Uterus (tissue), 4 donors: ENCODE results near the gene CXXC5. TPM values are rescaled to one million over a fixed set of nuclear protein-coding genes. Genes with fewer than 3 reads are reported as not detected.

ENCODE experiments used
- DNase-seq, 2 donors: peaks; one replicate each; pipeline ENCODE4 v3.0.0-alpha.2; 2019 to 2020
- H3K27ac ChIP-seq, 2 donors: fragments of 200-600 bp; sonication (generic); 1 replicate in 1 of 2; 2 replicates in 1 of 2; pipeline ENCODE4 v1.5.1; 2016 to 2018
- H3K27me3 ChIP-seq, 2 donors: fragments of 200-600 bp; sonication (generic); one replicate each; pipeline ENCODE4 v1.5.1; 2018 to 2019; ENCODE audit warnings: control low read depth in 1 of 2
- H3K36me3 ChIP-seq, 2 donors: fragments of 200-600 bp; sonication (generic); one replicate each; pipeline ENCODE4 v1.5.1; 2019; ENCODE audit warnings: control low read depth in 1 of 2
- H3K4me1 ChIP-seq, 2 donors: fragments of 200-600 bp; sonication (generic); one replicate each; pipeline ENCODE4 v1.5.1; 2018 to 2019; ENCODE audit warnings: control low read depth in 1 of 2
- H3K4me3 ChIP-seq, 2 donors: fragments of 200-600 bp; sonication (generic); 1 replicate in 1 of 2; 2 replicates in 1 of 2; pipeline ENCODE4 v1.5.1; 2018 to 2019; ENCODE audit warnings: mild to moderate bottlenecking in 1 of 2
- H3K9me3 ChIP-seq, 2 donors: fragments of 200-600 bp; sonication (generic); one replicate each; pipeline ENCODE4 v1.5.1; 2019; ENCODE audit warnings: control low read depth in 1 of 2
- CTCF ChIP-seq, 4 experiments: fragments of 200-600 bp in 2 of 4; fragments of 450-650 bp in 2 of 4; sonication (generic) in 2 of 4; IDR thresholded peaks; one replicate each; pipeline ENCODE4 v1.5.1; 2016 to 2019; ENCODE audit warnings: antibody characterized with exemption in 4 of 4, mild to moderate bottlenecking in 2 of 4, moderate library complexity in 1 of 4
- POLR2A ChIP-seq, 2 donors: fragments of 450-650 bp; IDR thresholded peaks; one replicate each; pipeline ENCODE4 v1.6.1; 2016; ENCODE audit warnings: antibody characterized with exemption in 2 of 2, mild to moderate bottlenecking in 1 of 2, moderate library complexity in 1 of 2
- intact Hi-C: fragments of 100-400 bp; cut with DNase I; formaldehyde crosslinking; loops from one replicate; pipeline ENCODE4 v1.15.1; 2023; ENCODE audit warnings: low total_unique reads
- total RNA-seq, 4 donors: library from RNA; depleted of rRNA in 3 of 4; stranded (reverse); fragments of >200 nt in 3 of 4; gene quantifications; one replicate each; pipeline versions ENCODE4 v1.1.0 to v1.2.4, GENCODE V29; 2014 to 2023
- donor health status: DM: yes; HTN: yes; CAD: no.

Gene CXXC5
- total RNA-seq, 4 donors from 2014 or later = 3.3 to 51.3 (median 35.0) TPM

- no peak for TF ChIP-seq POLR2A (IDR thresholded peaks at IDR 0.05)
- H3K27ac ChIP-seq = peak overlapping the region; percentile 63 to 82
- peaks cover 0 to 12% of the 10 kb centered on the region in 2 donors for H3K4me1 ChIP-seq
- DNase-seq = no peak
- intact Hi-C loops = no loop called here
- no peaks in the 10 kb centered on the region for H3K27me3 ChIP-seq
- no peaks in the 10 kb centered on the region for H3K9me3 ChIP-seq
- no peak overlapping the region for H3K4me3 ChIP-seq
- no peaks in the 10 kb centered on the region for H3K36me3 ChIP-seq
Observed at GRCh38 chr5:139638736-139639618, 9.2 kb upstream of the CXXC5 start.

- TF ChIP-seq POLR2A (IDR thresholded peaks at IDR 0.05) (no peak), CTCF (IDR thresholded peaks at IDR 0.05) (no peak)
- Histone ChIP-seq H3K4me3 (no peak overlapping the region), H3K4me1 (peaks cover 0 to 12% of the 10 kb centered on the region in 2 donors), H3K36me3 (no peaks in the 10 kb centered on the region), H3K27me3 (no peaks in the 10 kb centered on the region), H3K27ac (no peak overlapping the region), H3K9me3 (no peaks in the 10 kb centered on the region)
- DNase-seq = peak in 1 of 2 donors; percentile 23
- intact Hi-C loops = no loop called here
Observed at GRCh38 chr5:139639619-139640380, 8.3 kb upstream of the CXXC5 start.

- intact Hi-C loops = no loop called here
- H3K4me1 ChIP-seq = peaks cover 0 to 12% of the 10 kb centered on the region in 2 donors
Observed at GRCh38 chr5:139640421-139641115, 7.6 kb upstream of the CXXC5 start.

GRCh38 chr5:139641116-139642080 is 6.8 kb upstream of the CXXC5 start:
- no peak overlapping the region for H3K4me3 ChIP-seq
- no peaks in the 10 kb centered on the region for H3K36me3 ChIP-seq
- no peak overlapping the region for H3K27ac ChIP-seq
- intact Hi-C loops = no loop called here
- H3K4me1 ChIP-seq = peaks cover 0 to 6% of the 10 kb centered on the region in 2 donors
- no peaks in the 10 kb centered on the region for H3K9me3 ChIP-seq
- no peaks in the 10 kb centered on the region for H3K27me3 ChIP-seq
- no peak for TF ChIP-seq CTCF (IDR thresholded peaks at IDR 0.05)
- no peak for TF ChIP-seq POLR2A (IDR thresholded peaks at IDR 0.05)
- DNase-seq = no peak

More at GRCh38 chr5:139640421-139641115, 7.6 kb upstream of the CXXC5 start:
- no peak for DNase-seq
- H3K27me3 ChIP-seq = no peaks in the 10 kb centered on the region
- H3K9me3 ChIP-seq = no peaks in the 10 kb centered on the region
- no peak for TF ChIP-seq CTCF (IDR thresholded peaks at IDR 0.05)
- no peak for TF ChIP-seq POLR2A (IDR thresholded peaks at IDR 0.05)
- H3K27ac ChIP-seq = no peak overlapping the region
- no peaks in the 10 kb centered on the region for H3K36me3 ChIP-seq
- H3K4me3 ChIP-seq = no peak overlapping the region
